ENCODE results near the gene CNTF. TPM values are rescaled to one million over a fixed set of nuclear protein-coding genes. Genes with fewer than 3 reads are reported as not detected.

CNTF gene
- total and polyA plus RNA-seq, 12 donors: 0.15 to 1.6 (median 1.1) TPM

- ATAC-seq (peak in 7 of 8 donors; percentile 52 to 86 (median 71)), DNase-seq (no peak)
- Histone ChIP-seq H3K27me3 (no peaks in the 10 kb centered on the region), H3K4me1 (peaks cover 0 to 30% (median 4%) of the 10 kb centered on the region in 9 donors), H3K4me3 (no peak overlapping the region), H3K27ac (peak overlapping the region in 2 of 10 donors; percentile 9 to 23), H3K36me3 (no peaks in the 10 kb centered on the region), H3K9me3 (no peaks in the 10 kb centered on the region)
- no peak for TF ChIP-seq CTCF (IDR thresholded peaks at IDR 0.05)
- intact Hi-C loops (cut with DNase I): loop anchor here in 5 of 10 donors (2.0 to 10.0 kb wide), 7 partner anchors 22 to 502 kb away; partner anchors contain the start of gene FAM111A (in 1 of the 5)
- WGBS, 2 donors: 85 to 88% methylated on average over 2 of the region's 2 CpGs
Observed at GRCh38 chr11:58652726-58653280, 30.3 kb downstream of the CNTF start.

- H3K4me3 ChIP-seq: no peak overlapping the region
- WGBS, 2 donors: 30 to 32% methylated on average over 12 of the region's 12 CpGs
- H3K4me1 ChIP-seq: peaks cover 0 to 30% (median 4%) of the 10 kb centered on the region in 9 donors
- peak; percentile 79 to 94 (median 90) for TF ChIP-seq CTCF (IDR thresholded peaks at IDR 0.05)
- no peak overlapping the region for H3K27ac ChIP-seq
- no peaks in the 10 kb centered on the region for H3K36me3 ChIP-seq
- peak; percentile 77 to 95 (median 86) for ATAC-seq
- no peaks in the 10 kb centered on the region for H3K9me3 ChIP-seq
- H3K27me3 ChIP-seq: no peaks in the 10 kb centered on the region
- DNase-seq: peak; percentile 63 to 80
- intact Hi-C loops (cut with DNase I): loop anchor here in 5 of 10 donors (5.0 to 10.0 kb wide), 6 partner anchors 131 to 501 kb away; partner anchors contain the start of gene FAM111A (in 1 of the 5)
Observed at GRCh38 chr11:58654079-58654907, 31.8 kb downstream of the CNTF start.

GRCh38 chr11:58654908-58655296 is 32.4 kb downstream of the CNTF start:
- H3K27ac ChIP-seq: no peak overlapping the region
- H3K4me3 ChIP-seq: no peak overlapping the region
- H3K27me3 ChIP-seq: no peaks in the 10 kb centered on the region
- intact Hi-C loops (cut with DNase I): loop anchor here in 5 of 10 donors (5.0 to 10.0 kb wide), 6 partner anchors 130 to 500 kb away; partner anchors contain the start of gene FAM111A (in 1 of the 5)
- H3K9me3 ChIP-seq: no peaks in the 10 kb centered on the region
- DNase-seq: no peak
- H3K4me1 ChIP-seq: peaks cover 0 to 28% (median 4%) of the 10 kb centered on the region in 9 donors
- no peak for ATAC-seq
- 94 to 100% methylated on average over 1 of the region's 1 CpG for WGBS, 2 donors
- no peak for TF ChIP-seq CTCF (IDR thresholded peaks at IDR 0.05)
- no peaks in the 10 kb centered on the region for H3K36me3 ChIP-seq

GRCh38 chr11:58656348-58656747 is 33.9 kb downstream of the CNTF start:
- TF ChIP-seq CTCF (IDR thresholded peaks at IDR 0.05): no peak
- DNase-seq (no peak), ATAC-seq (no peak)
- no peak overlapping the region for H3K4me3 ChIP-seq
- 90 to 94% methylated on average over 2 of the region's 2 CpGs for WGBS, 2 donors
- H3K27me3 ChIP-seq: no peaks in the 10 kb centered on the region
- H3K27ac ChIP-seq: no peak overlapping the region
- no peaks in the 10 kb centered on the region for H3K9me3 ChIP-seq
- no peaks in the 10 kb centered on the region for H3K36me3 ChIP-seq
- intact Hi-C loops (cut with DNase I): loop anchor here in 5 of 10 donors (10.0 kb wide), 5 partner anchors 128 to 498 kb away; partner anchors contain the start of gene FAM111A (in 1 of the 5)
- H3K4me1 ChIP-seq: peaks cover 0 to 18% (median 0%) of the 10 kb centered on the region in 9 donors

Data from heart right ventricle (tissue), 16 donors.